HepG2 (cell line): ENCODE measurements around the gene KRT76. TPM values are rescaled to one million over a fixed set of nuclear protein-coding genes. Genes with fewer than 3 reads are reported as not detected.

ENCODE experiments used
- ATAC-seq: fragments of 200-7000 bp; cut with Tn5 transposase; 3 replicates; pipeline ENCODE4 v1.9.1; 2020; ENCODE audit warnings: mild to moderate bottlenecking, moderate library complexity
- BruUV-seq: library from RNA; stranded (reverse); fragments of 400-500 nt; replicated peaks from 2 replicates; lab custom pipeline; 2021; lab: Mats Ljungman, UMichigan
- CTCF ChIA-PET: fragments of 300-600 bp; formaldehyde crosslinking; extraction: SDS; loops from one replicate; lab custom pipeline; 2021; ENCODE audit warnings: low total read pairs, inconsistent platforms, low intra/inter-chr PET ratio; lab: Yijun Ruan, JAX
- POLR2A ChIA-PET: fragments of 350-600 bp; sonication (Branson Sonifier 250); formaldehyde crosslinking; loops from one replicate; lab custom pipeline; 2020; ENCODE audit warnings: antibody characterized with exemption, inconsistent platforms; lab: Yijun Ruan, JAX
- DNase-seq: peaks from one replicate; pipeline ENCODE4 v3.0.0-alpha.2; 2015; ENCODE audit warnings: low spot score
- FAIRE-seq: peaks from 3 replicates; lab custom pipeline; 2011; peaks lifted over from hg19 to GRCh38; lab: Jason Lieb, UNC
- H2AFZ ChIP-seq: one replicate; pipeline ENCODE4 v1.6.1; 2011; ENCODE audit warnings: low read length, inconsistent platforms
- H3K27ac ChIP-seq: fragments of 300-600 bp; 3 replicates; pipeline ENCODE4 v1.8.0; 2011; ENCODE audit warnings: mixed run types, mild to moderate bottlenecking, mixed read lengths, low read length, inconsistent platforms; ENCODE audit not compliant: insufficient read depth; ENCODE audit errors: extremely low read length
- H3K27me3 ChIP-seq, 2 experiments: fragments of 200-600 bp in 1 of 2; 2 replicates in 1 of 2; 3 replicates in 1 of 2; pipeline versions ENCODE4 v1.6.0 to v1.8.0; 2011; ENCODE audit warnings: low read length in 2 of 2, mild to moderate bottlenecking in 2 of 2, moderate library complexity in 2 of 2, inconsistent platforms in 1 of 2; ENCODE audit not compliant: insufficient read depth in 2 of 2, control insufficient read depth in 1 of 2
- H3K36me3 ChIP-seq, 2 experiments: fragments of 200-600 bp in 1 of 2; replicated peaks in 1 of 2; 2 replicates in 1 of 2; 3 replicates in 1 of 2; pipeline versions ENCODE4 v1.5.1 to v1.8.0; 2011; ENCODE audit warnings: low read length in 2 of 2, inconsistent platforms in 1 of 2; ENCODE audit not compliant: insufficient read depth in 2 of 2, control insufficient read depth in 1 of 2
- H3K4me1 ChIP-seq: 2 replicates; pipeline ENCODE4 v1.5.1; 2012; ENCODE audit warnings: low read length, inconsistent platforms; ENCODE audit not compliant: insufficient read depth
- H3K4me2 ChIP-seq: 2 replicates; pipeline ENCODE4 v1.6.0; 2011; ENCODE audit warnings: low read depth, low read length, inconsistent platforms
- H3K4me3 ChIP-seq, 3 experiments: fragments of 200-600 bp in 1 of 3; sonication (generic), shearing (Covaris generic) in 1 of 3; replicated peaks in 1 of 3; 2 replicates each; pipeline ENCODE4 v1.5.1; 2011 to 2016; ENCODE audit warnings: low read length in 3 of 3, inconsistent platforms in 2 of 3, low read depth in 2 of 3, mild to moderate bottlenecking in 2 of 3, control low read depth in 1 of 3, mixed read lengths in 1 of 3; ENCODE audit not compliant: insufficient read depth in 1 of 3
- H3K79me2 ChIP-seq: one replicate; pipeline ENCODE4 v1.6.1; 2011; ENCODE audit warnings: low read length, inconsistent platforms; ENCODE audit not compliant: insufficient read depth
- H3K9ac ChIP-seq: 2 replicates; pipeline ENCODE4 v1.6.0; 2011; ENCODE audit warnings: mild to moderate bottlenecking, low read depth, low read length, inconsistent platforms; ENCODE audit not compliant: insufficient read depth
- H3K9me3 ChIP-seq: 2 replicates; pipeline ENCODE4 v1.5.1; 2012; ENCODE audit warnings: mild to moderate bottlenecking, low read length
- H4K20me1 ChIP-seq: 2 replicates; pipeline ENCODE4 v1.6.0; 2011; ENCODE audit warnings: inconsistent platforms, mild to moderate bottlenecking, low read length, moderate library complexity; ENCODE audit not compliant: insufficient read depth
- ESRRA ChIP-seq: sonication (generic); formaldehyde crosslinking; IDR thresholded peaks from 2 replicates; pipeline ENCODE4 v1.5.1; 2020; ENCODE audit warnings: mild to moderate bottlenecking, low read depth, missing genetic modification reagents
- GABPB1 ChIP-seq: IDR thresholded peaks from 2 replicates; pipeline ENCODE4 v1.6.1; 2016; ENCODE audit warnings: mild to moderate bottlenecking, missing genetic modification reagents, moderate library complexity, missing compliant biosample characterization
- PTBP1 ChIP-seq: fragments of 200-400 bp; formaldehyde crosslinking; IDR thresholded peaks from 2 replicates; pipeline ENCODE4 v1.6.1; 2018; ENCODE audit warnings: low read length, low read depth; ENCODE audit not compliant: poor library complexity, severe bottlenecking
- RCOR2 ChIP-seq: IDR thresholded peaks from 2 replicates; pipeline ENCODE4 v1.6.1; 2016; ENCODE audit warnings: missing biosample characterization, missing genetic modification reagents
- RXRA ChIP-seq: sonication (generic); formaldehyde crosslinking; IDR thresholded peaks from 2 replicates; pipeline ENCODE4 v1.5.1; 2020; ENCODE audit warnings: missing genetic modification reagents
- SRY ChIP-seq: sonication (generic); formaldehyde crosslinking; IDR thresholded peaks from 2 replicates; pipeline ENCODE4 v1.8.0; 2022; ENCODE audit warnings: mild to moderate bottlenecking, missing genetic modification reagents
- ZFP1 ChIP-seq: IDR thresholded peaks from 2 replicates; pipeline ENCODE4 v1.6.1; 2016
- ZNF329 ChIP-seq: sonication (generic); formaldehyde crosslinking; IDR thresholded peaks from 2 replicates; pipeline ENCODE4 v1.9.0; 2021; ENCODE audit warnings: low read depth, mild to moderate bottlenecking, missing genetic modification reagents
- WGBS: methylation state at CpG from one replicate; pipeline ENCODE4 v1.1.6; 2017; ENCODE audit warnings: low lambda C conversion rate; 5-methylcytosine and 5-hydroxymethylcytosine counted together
- in situ Hi-C: cut with HindIII; loops from 2 replicates; pipeline ENCODE4 v1.10.0; 2017; ENCODE audit warnings: low pct_unique_long_range_greater_than_20kb; ENCODE audit not compliant: extremely low pct_ligation_motif_present
- intact Hi-C: fragments of 100-400 bp; cut with micrococcal nuclease; formaldehyde crosslinking; loops from one replicate; pipeline ENCODE4 v1.10.0; 2022; ENCODE audit not compliant: unreplicated experiment
- polyA plus RNA-seq, 8 experiments: library from polyadenylated mRNA; depleted of rRNA in 3 of 8; stranded (reverse) in 7 of 8; unstranded in 1 of 8; fragments of >200 nt; fragmentation: Illumina TruSeq in 4 of 8; extraction: Trizol in 4 of 8; gene quantifications; 2 replicates each; pipeline versions ENCODE4 v1.2.1 to v1.2.3, GENCODE V29; 2011 to 2016; ENCODE audit warnings: low read depth in 4 of 8, missing spikeins in 1 of 8, mixed read lengths in 1 of 8; ENCODE audit not compliant: insufficient read depth in 1 of 8
- total RNA-seq, 5 experiments: library from RNA; depleted of rRNA; stranded (reverse); fragments of >200 nt; fragmentation: Illumina TruSeq; extraction: Trizol; gene quantifications; 2 replicates each; pipeline ENCODE4 v1.2.3, GENCODE V29; 2016; ENCODE audit warnings: low read depth in 1 of 5
- TF ChIP-seq, protein P1 (sequence below): sonication (generic); formaldehyde crosslinking; IDR thresholded peaks from 2 replicates; pipeline ENCODE4 v1.9.0; 2021; ENCODE audit warnings: missing genetic modification reagents, mild to moderate bottlenecking, borderline replicate concordance
- TF ChIP-seq, protein P2 (sequence below): sonication (generic); formaldehyde crosslinking; IDR thresholded peaks from 2 replicates; pipeline ENCODE4 v1.5.0; 2020; ENCODE audit warnings: mild to moderate bottlenecking, missing genetic modification reagents, borderline replicate concordance
- TF ChIP-seq, protein P3 (sequence below): sonication (generic); formaldehyde crosslinking; IDR thresholded peaks from 2 replicates; pipeline ENCODE4 v1.8.0; 2022; ENCODE audit warnings: missing genetic modification reagents, mild to moderate bottlenecking, borderline replicate concordance
- TF ChIP-seq, protein P4 (sequence below): sonication (generic); formaldehyde crosslinking; IDR thresholded peaks from 2 replicates; pipeline ENCODE4 v1.4.0; 2020; ENCODE audit warnings: missing genetic modification reagents

KRT76 gene
- total and polyA plus RNA-seq, 2 of the 13 experiments (the other 11 are each of a cell fraction or from before 2014, with no cell fraction given): not detected

DNA sequence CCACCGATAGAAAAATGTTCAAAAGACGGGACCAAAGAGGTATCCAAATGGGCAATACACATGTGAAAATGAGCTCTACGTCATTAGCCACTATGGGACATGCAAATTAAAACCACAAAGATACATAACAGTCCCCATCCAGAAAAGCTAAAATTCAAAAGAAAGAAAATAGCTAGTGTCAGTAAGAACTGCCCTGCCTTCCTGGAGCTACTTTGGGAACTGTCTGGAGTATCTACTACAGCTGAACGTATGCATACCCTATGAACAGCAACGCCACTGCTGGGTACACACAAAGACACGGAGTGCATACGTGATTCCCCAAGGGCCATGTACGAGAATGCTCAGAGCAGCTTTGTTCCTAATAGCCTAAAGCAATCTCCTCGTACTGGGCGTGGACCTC, 48.0 kb downstream of the KRT76 start:
- no TSS peak for BruUV-seq
- ATAC-seq (no peak), FAIRE-seq (no peak), DNase-seq (no peak)
- intact Hi-C loops: no loop called here
- POLR2A ChIA-PET: no interaction called here
- Histone ChIP-seq H3K36me3 (no peaks in the 10 kb centered on the region), H3K27ac (no peak overlapping the region), H4K20me1 (no peaks in the 10 kb centered on the region), H3K4me3 (no peak overlapping the region), H3K79me2 (no peaks in the 10 kb centered on the region), H3K4me2 (no peak overlapping the region), H3K9ac (no peak overlapping the region), H2AFZ (no peak overlapping the region), H3K27me3 (peaks cover 2 to 51% of the 10 kb centered on the region in 2 experiments; a peak in 3 of 5 replicates), H3K4me1 (no peaks in the 10 kb centered on the region), H3K9me3 (no peaks in the 10 kb centered on the region)
- WGBS: 19% methylated on average over 9 of the region's 10 CpGs
- CTCF ChIA-PET: no interaction called here
- in situ Hi-C loops: no loop called here
- TF ChIP-seq, protein P1, sequence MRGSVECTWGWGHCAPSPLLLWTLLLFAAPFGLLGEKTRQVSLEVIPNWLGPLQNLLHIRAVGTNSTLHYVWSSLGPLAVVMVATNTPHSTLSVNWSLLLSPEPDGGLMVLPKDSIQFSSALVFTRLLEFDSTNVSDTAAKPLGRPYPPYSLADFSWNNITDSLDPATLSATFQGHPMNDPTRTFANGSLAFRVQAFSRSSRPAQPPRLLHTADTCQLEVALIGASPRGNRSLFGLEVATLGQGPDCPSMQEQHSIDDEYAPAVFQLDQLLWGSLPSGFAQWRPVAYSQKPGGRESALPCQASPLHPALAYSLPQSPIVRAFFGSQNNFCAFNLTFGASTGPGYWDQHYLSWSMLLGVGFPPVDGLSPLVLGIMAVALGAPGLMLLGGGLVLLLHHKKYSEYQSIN (CRISPR knock-in tag): no peak
- TF ChIP-seq GABPB1 (CRISPR knock-in tag) (no peak), RXRA (no peak), SRY (CRISPR knock-in tag) (no peak), ZNF329 (no peak), RCOR2 (CRISPR knock-in tag) (no peak), PTBP1 (no peak), ZFP1 (no peak), ESRRA (no peak)
- TF ChIP-seq, protein P2, sequence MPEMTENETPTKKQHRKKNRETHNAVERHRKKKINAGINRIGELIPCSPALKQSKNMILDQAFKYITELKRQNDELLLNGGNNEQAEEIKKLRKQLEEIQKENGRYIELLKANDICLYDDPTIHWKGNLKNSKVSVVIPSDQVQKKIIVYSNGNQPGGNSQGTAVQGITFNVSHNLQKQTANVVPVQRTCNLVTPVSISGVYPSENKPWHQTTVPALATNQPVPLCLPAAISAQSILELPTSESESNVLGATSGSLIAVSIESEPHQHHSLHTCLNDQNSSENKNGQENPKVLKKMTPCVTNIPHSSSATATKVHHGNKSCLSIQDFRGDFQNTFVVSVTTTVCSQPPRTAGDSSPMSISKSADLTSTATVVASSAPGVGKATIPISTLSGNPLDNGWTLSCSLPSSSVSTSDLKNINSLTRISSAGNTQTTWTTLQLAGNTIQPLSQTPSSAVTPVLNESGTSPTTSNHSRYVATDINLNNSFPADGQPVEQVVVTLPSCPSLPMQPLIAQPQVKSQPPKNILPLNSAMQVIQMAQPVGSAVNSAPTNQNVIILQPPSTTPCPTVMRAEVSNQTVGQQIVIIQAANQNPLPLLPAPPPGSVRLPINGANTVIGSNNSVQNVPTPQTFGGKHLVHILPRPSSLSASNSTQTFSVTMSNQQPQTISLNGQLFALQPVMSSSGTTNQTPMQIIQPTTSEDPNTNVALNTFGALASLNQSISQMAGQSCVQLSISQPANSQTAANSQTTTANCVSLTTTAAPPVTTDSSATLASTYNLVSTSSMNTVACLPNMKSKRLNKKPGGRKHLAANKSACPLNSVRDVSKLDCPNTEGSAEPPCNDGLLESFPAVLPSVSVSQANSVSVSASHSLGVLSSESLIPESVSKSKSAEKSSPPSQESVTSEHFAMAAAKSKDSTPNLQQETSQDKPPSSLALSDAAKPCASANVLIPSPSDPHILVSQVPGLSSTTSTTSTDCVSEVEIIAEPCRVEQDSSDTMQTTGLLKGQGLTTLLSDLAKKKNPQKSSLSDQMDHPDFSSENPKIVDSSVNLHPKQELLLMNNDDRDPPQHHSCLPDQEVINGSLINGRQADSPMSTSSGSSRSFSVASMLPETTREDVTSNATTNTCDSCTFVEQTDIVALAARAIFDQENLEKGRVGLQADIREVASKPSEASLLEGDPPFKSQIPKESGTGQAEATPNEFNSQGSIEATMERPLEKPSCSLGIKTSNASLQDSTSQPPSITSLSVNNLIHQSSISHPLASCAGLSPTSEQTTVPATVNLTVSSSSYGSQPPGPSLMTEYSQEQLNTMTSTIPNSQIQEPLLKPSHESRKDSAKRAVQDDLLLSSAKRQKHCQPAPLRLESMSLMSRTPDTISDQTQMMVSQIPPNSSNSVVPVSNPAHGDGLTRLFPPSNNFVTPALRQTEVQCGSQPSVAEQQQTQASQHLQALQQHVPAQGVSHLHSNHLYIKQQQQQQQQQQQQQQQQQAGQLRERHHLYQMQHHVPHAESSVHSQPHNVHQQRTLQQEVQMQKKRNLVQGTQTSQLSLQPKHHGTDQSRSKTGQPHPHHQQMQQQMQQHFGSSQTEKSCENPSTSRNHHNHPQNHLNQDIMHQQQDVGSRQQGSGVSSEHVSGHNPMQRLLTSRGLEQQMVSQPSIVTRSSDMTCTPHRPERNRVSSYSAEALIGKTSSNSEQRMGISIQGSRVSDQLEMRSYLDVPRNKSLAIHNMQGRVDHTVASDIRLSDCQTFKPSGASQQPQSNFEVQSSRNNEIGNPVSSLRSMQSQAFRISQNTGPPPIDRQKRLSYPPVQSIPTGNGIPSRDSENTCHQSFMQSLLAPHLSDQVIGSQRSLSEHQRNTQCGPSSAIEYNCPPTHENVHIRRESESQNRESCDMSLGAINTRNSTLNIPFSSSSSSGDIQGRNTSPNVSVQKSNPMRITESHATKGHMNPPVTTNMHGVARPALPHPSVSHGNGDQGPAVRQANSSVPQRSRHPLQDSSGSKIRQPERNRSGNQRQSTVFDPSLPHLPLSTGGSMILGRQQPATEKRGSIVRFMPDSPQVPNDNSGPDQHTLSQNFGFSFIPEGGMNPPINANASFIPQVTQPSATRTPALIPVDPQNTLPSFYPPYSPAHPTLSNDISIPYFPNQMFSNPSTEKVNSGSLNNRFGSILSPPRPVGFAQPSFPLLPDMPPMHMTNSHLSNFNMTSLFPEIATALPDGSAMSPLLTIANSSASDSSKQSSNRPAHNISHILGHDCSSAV (CRISPR knock-in tag): no peak
- TF ChIP-seq, protein P3, sequence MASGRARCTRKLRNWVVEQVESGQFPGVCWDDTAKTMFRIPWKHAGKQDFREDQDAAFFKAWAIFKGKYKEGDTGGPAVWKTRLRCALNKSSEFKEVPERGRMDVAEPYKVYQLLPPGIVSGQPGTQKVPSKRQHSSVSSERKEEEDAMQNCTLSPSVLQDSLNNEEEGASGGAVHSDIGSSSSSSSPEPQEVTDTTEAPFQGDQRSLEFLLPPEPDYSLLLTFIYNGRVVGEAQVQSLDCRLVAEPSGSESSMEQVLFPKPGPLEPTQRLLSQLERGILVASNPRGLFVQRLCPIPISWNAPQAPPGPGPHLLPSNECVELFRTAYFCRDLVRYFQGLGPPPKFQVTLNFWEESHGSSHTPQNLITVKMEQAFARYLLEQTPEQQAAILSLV (CRISPR knock-in tag): no peak
- TF ChIP-seq, protein P4, sequence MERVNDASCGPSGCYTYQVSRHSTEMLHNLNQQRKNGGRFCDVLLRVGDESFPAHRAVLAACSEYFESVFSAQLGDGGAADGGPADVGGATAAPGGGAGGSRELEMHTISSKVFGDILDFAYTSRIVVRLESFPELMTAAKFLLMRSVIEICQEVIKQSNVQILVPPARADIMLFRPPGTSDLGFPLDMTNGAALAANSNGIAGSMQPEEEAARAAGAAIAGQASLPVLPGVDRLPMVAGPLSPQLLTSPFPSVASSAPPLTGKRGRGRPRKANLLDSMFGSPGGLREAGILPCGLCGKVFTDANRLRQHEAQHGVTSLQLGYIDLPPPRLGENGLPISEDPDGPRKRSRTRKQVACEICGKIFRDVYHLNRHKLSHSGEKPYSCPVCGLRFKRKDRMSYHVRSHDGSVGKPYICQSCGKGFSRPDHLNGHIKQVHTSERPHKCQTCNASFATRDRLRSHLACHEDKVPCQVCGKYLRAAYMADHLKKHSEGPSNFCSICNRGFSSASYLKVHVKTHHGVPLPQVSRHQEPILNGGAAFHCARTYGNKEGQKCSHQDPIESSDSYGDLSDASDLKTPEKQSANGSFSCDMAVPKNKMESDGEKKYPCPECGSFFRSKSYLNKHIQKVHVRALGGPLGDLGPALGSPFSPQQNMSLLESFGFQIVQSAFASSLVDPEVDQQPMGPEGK (CRISPR knock-in tag): no peak
